GM21528 (cell line): Measurements from ENCODE around the gene HOXA5.

Experiments used
- ATAC-seq: cut with Tn5 transposase; IDR thresholded peaks from one replicate; pipeline ENCODE4 v1.9.1; 2021; ENCODE audit warnings: mild to moderate bottlenecking, moderate library complexity; ENCODE audit not compliant: unreplicated experiment, low FRiP score

The HOXA5 gene

DNA sequence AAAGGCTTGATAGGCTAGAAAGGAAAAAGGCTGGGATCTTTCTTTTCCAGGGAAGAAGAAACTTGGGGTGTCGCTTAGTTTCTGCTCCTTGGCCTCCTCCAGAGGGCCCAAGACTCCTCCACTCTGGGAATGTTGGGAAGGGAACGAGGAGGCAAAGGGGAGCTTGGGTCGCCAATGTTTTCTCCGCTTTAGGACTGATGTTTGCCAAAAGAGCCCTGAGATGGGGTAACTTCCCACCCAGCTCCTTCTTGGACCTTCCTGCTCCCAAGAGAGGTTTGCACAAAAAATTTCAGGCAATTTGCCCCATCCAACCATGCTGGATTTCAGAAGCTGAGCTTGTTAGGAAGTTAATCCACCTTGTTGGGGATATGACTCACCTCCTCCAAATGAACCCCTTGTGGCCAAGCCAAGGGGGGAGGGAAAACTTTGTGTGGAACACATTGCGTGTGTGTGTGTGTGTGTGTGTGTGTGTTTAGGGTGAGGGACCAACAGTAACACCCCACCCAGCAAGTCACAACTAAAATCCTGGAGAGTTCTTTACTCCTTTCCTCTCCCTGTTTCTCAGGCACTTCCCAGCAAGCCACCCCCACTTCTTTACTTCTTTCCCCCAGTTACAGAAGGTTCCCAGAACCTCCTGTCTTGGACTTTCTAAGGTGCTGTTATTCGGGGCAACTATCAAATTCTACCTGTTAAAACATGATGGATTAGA lies 32.3 kb downstream of the HOXA5 start:
- no peak for ATAC-seq

DNA sequence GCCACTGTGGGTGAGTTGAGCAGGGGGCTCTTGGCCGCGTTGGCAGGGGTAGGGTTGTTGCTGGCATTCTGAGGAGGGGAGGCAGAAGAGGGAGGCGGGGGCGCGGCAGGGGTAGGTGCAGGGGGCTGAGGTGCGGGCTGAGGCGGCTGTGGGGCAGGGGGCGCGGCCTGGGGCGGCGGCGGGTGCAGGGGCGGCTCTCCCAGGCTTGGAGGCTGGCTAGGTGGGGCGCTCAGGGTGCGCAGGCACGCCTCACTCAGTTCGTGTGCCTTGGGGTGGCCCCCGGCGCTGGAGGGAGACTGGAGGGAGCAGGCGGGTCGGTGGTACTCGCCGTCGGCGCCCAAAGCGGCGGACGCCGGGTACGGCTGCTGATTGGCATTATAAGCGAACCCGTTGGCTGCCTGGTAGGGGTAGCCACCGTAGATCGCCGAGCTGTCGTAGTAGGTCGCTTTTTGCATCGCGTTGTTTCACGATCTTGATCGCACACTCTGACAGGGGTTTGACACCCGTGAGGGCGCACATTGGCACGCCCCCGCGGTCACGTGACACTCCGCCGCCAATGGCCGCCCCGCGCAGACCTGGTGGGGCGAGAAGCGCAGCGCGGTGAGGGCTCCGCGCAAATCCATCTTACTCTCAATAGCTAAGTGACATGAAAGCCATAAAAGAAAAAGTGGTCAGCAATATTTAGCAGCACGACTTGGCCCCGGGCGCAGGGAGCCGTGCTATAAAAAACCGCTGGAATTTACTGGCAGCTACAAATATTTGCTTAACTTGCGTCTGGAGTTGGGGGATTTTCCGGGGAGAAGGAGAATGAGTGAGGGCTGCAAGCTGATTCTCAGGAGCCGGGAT lies 33.1 kb downstream of the HOXA5 start:
- ATAC-seq, result no peak

GRCh38 chr7:27109466-27110185 lies 33.9 kb downstream of the HOXA5 start:
- ATAC-seq, result no peak

DNA sequence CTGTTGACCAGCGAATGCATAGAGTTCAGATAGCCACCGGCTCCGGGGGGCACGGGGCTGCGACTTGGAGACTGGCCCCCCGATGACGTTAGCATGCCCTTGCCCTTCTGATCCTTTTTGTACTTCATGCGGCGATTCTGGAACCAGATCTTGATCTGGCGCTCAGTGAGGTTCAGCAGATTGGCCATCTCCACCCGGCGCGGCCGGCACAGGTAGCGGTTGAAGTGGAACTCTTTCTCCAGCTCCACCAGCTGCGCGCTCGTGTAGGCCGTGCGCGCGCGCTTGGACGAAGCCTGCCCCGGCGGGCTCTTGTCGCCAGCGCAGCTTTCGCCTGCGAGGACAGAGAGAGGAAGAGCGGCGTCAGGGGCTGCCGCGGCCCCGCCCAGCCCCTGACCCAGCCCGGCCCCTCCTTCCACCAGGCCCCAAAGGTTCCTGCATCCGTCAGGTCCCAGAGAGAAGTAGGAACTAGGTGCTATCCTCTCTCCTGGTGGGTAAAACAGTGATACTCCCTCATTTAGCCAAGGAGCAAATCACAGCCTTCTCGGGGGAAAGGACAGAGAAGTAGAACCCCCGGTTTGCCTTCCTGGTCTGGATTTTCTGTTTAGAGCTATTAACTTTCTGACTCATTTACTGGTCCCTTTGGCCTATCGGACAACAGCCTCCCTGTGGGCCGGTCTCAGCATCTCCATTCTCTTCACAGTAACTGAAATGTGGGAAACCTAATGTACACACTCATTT lies 34.9 kb downstream of the HOXA5 start:
- no peak for ATAC-seq

GRCh38 chr7:27107391-27108381 lies 35.8 kb downstream of the HOXA5 start:
- ATAC-seq, result no peak

DNA sequence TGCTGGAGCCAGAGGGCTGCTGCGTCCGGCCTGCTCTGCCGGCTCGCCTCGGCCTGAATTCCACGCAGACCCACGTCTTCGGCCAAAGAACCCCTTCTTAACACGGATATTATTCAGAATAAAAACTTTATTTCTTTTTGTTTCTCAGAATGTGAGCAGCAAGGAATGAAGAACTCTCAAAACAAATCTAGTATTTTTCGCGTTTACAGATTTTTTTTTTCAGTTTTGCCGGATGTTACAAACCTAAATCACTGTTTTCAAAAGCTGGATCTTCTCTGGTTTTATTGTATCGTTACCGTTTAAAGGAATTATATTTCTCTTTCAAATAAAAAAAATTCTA lies 36.6 kb downstream of the HOXA5 start:
- ATAC-seq, result no peak

DNA sequence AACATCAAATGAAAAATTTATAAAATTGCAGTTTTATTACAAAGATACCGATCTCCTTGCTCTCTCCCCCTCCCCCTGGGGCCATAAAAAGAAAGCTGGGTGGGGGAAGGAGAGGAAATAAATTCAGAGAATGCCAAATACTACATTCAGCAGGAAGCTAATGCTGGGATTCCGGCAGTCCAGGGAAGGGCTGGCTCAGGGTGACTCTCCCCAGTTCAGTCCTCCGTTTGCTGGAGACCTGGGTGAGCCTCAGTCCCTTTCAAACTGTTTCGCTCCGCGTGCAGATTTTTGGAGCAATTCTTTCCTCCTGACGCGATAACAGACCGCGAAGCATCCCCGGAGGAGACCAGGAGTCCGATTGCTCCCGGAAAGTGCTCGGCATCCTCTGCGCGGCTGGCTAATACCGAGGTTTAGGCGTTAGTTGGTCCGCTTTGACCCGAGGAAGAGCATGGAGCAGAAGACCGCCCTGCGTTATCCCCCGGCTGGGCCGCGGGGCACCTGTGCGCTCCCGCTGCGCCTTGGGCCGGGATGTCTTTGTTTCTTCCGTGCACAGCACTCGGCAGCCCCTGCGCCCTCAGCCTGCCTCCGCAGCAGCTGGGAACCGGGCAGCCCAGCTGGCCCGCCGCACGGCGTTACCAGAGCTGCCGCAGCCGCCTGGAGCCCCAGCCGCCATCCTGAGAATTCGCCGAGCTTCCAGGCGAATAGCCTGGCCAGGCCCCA lies 37.1 kb downstream of the HOXA5 start:
- ATAC-seq, result no peak

DNA sequence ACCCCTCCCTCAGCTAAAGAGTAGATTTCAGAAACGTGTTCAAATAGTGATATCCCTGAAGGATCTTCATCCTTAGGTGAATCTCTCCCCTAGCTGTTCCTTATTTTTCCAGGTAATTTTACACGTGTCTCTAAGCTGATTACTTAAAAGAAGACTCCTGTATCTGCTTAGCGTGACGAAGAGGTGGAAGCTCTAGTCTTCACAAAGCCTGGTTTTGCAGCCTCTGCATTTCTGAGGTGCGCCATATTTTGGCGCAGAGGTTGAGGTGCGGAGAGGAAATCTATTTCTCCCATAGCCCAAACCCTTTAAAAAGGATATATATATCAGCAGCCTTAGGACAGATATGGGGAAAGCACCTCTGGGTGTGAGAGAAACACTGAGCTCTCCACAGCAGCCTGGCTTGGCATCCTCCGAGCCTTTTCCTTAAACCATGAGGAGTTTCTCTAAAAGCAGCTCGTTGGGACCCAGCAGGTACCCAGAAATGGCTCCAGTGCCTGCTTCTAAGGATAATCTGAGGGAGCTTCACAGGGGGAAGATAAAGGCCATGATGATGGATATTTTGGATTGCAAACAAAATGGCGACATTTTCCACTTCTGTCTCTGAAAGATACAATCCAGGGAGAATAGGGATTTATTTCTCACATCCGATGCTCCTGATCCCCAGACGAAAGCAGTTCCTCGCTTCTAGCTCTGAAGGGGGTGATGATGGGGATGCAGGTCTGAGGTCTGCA lies 38.0 kb downstream of the HOXA5 start:
- no peak for ATAC-seq

GRCh38 chr7:27104341-27105058 lies 39.0 kb downstream of the HOXA5 start:
- ATAC-seq, result no peak

DNA sequence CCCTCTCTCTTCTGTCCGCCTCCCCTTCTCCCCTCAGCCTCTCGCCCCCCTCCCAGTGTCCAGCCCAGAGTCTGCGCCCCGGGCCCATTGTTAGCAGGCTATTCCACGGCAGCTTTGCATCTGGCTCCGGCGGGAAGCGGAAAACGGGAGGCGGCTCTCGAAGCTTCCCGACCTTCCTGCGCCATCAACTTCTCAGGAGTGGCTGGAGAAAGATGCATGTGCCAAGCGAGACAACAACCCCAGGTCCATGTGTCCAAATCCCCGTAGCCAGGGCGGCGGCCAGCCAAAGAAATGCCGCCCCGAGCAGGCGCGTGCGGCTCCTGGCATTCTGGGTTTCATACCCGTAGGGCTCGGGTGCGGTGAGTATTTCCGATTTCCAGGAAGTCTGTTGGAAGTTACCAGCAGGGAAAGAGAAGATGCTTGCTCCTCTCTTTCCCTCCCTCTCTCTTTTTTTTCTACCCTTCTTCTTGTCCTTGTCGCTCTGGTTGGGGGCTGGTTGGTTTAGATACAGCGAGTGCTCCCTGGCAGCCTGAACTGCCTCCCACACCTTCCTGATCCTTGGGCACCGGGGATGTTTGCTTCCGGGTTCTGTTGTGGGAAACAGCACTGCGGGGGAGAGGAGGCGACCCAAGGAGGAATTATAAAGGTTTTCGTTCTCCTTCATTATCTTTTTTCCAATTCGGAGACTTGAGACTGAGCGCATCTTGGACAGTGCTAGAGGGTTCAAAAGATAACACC lies 39.8 kb downstream of the HOXA5 start:
- no peak for ATAC-seq

DNA sequence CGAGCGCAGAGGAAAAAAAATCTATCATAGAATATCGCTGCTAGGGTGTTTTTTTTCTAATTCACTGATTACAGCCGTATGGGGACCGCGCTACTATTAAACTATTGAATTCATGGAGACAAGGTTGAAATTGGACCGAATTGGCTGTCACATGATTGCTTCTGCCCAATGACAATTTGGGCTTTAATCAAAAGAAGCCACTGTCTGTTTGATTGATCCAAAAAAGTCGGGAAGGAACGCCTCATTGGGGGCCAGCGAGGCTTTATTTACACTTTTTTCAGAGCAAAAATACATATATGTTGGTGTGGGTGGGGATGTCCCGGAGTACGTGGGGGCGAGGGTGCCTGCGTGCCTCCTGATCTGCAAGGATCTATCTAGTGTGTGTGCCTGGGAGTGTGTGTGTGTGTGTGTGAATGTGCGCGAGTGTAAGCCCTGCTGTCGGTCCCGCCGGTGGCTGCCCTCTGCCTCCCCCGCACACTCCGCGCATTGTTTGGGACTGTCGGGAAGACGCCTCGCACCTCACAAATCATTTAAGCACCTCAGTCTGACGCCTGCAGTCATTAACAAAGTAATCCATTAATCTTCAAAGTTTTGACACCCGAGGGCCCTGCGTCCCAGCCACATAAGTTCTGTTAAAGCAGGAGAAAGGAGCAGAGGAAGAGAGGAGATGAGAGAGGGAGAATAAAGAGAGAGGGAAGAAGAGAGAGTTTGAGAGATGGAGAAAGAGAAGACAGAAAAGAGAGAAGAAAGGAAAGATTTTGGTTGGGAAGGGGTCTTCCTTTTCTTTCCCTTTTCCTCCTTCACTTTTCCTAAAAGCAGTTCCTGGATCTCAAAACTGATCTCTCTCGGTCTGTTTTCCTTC lies 40.7 kb downstream of the HOXA5 start, which contains the start of gene HOXA2:
Gene HOXA2, minus strand, starts transcription at position 103 of the 862 bp plus-strand sequence. CDS start 183 bp downstream, outside the sequence.
- no peak for ATAC-seq

DNA sequence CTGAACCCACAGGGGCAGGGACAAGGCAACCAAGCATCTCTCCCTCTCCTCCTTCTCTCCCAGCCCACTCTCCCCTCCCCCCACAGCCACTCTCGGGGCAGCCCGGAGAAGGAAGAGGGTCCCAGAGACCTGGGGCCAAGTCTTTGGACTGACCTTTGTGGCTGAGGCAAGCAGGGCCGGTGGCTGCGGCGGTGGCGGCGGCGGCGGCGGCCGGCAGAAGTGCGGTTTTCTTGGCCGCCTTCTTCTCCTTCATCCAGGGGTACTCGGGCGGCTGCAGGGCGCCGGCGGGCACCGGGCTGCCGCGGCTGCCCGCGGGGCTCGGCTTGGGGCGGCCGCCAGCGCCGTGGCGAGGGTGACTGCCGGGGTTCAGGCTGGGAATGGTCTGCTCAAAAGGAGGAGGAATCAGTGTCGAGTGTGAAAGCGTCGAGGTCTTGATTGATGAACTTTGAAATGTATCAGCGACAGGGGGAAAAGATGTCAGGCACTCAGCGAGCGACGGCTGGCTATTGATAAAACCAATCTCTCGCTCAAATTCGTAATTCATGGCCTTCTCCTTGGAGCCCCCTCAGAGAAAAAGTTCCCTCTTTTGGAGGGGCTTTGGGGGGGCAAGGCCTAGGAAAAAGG lies 41.4 kb downstream of the HOXA5 start:
- ATAC-seq, result no peak

- ATAC-seq, result no peak
Observed at GRCh38 chr7:27101171-27101956, 42.1 kb downstream of the HOXA5 start.

DNA sequence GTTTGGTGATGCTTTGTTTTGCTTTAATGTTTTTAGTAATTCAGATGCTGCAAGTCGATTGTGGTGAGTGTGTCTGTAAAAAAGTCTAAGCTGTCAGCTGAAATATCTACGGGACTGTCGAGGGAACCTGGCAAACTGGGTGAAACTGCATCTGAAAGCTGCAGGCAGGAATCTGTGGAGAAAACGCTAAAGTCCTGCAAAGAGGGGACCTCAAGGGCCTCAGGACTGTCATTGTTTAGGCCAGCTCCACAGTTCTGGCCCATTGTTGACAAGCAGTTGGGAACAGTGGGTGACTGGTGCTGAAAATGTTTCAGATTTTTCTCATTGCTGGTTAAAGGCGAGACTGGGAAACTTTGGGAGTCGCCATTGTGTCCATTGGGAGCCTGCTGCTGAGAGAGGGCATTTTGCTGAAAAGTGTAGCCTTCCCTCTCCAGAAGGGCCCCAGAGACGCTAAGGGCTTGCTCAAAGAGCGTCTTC lies 42.7 kb downstream of the HOXA5 start:
- no peak for ATAC-seq
